ENCODE measurements around the gene PLEKHA7. TPM values are rescaled to one million over a fixed set of nuclear protein-coding genes. Genes with fewer than 3 reads are reported as not detected.

PLEKHA7 gene
- total RNA-seq, 1 donor from 2014 or later = 37.5 TPM

DNA sequence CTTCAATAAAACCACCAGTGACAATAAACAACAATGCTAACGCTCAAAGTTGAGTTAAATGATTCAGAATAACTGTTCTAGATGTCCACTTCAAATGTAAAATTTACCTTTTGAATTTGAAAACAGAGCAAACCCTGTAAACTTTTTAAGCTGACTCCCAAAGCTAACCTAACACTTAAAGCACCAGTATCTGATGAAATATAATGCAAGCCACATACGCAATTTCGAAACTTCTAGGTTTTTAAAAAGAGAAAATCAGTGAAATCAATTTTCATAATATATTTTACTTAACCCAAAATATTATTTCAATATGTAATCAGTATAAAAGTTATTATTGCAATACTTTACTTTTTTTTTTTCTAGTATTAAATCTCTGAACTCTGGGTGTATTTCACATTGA lies 71.3 kb downstream of the PLEKHA7 start:
- TF ChIP-seq, protein P1, sequence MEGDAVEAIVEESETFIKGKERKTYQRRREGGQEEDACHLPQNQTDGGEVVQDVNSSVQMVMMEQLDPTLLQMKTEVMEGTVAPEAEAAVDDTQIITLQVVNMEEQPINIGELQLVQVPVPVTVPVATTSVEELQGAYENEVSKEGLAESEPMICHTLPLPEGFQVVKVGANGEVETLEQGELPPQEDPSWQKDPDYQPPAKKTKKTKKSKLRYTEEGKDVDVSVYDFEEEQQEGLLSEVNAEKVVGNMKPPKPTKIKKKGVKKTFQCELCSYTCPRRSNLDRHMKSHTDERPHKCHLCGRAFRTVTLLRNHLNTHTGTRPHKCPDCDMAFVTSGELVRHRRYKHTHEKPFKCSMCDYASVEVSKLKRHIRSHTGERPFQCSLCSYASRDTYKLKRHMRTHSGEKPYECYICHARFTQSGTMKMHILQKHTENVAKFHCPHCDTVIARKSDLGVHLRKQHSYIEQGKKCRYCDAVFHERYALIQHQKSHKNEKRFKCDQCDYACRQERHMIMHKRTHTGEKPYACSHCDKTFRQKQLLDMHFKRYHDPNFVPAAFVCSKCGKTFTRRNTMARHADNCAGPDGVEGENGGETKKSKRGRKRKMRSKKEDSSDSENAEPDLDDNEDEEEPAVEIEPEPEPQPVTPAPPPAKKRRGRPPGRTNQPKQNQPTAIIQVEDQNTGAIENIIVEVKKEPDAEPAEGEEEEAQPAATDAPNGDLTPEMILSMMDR (conservative IDR thresholded peaks at IDR 0.05; ENCODE audit: low read depth, low read length) = no peak
- H3K4me3 ChIP-seq (ENCODE audit: low read depth, low read length) = no peak overlapping the region
- DNase-seq (ENCODE audit: low read depth) = no peak

DNA sequence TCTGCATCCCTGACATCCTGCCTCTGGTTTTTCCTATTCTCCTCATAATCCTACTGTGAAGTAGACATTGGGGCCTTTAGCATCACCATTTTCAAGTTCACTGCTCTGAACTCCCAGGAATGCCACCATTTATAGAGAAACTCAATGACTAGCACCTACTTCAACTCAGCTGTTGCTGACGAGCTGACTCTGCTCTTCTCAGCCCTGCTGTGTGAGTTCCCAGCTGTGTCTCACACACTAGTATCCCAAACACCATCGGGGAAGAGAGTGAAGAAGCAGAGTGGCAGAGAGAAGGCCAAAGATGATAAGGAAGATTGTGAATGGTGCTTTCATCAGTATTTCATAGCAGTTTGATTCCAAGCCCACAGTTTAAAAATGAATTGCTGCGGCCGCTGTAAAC lies 71.9 kb downstream of the PLEKHA7 start:
- TF ChIP-seq, protein P1 (conservative IDR thresholded peaks at IDR 0.05; ENCODE audit: low read depth, low read length) = no peak
- H3K4me3 ChIP-seq (ENCODE audit: low read depth, low read length) = no peak overlapping the region
- no peak for DNase-seq (ENCODE audit: low read depth)

DNA sequence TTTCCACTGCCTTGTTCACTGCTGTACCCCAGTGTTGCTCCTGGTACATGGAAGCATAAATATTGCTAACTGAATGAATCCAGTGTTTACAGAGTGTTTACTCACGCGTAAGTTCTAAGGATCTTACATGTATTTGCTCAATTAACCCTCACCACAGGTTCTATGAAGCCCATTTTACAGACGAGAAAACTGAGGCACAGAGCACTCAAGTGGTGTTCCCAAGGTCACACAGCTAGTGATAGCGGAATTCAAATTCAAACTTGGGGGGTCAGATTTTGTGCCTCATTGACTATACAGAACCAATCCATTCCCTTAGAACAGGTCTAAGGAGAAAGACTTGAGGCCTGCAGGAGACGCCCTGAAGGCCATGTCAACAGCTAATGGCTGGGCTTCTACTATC lies 72.3 kb downstream of the PLEKHA7 start:
- no peak for DNase-seq (ENCODE audit: low read depth)

DNA sequence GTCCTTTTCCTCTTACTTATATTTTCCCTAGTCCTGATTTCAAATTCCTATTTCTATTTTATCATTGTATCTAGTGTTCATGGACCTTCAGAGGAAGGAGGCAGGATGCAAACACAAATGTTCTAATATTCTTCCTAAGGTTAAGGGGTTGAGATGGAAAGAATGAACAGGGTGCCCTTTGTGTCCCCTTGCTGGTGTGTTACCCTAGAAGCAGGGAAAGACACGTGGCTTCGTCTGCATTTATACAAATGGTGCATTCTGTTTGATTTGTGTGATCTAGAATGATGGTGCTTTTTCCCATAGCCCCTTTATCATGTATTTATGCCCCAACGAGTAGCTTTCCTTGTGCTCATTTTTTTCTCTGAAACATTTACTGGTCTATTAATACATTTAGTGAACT lies 76.2 kb downstream of the PLEKHA7 start:
- H3K4me3 ChIP-seq (ENCODE audit: low read depth, low read length) = no peak overlapping the region
- TF ChIP-seq, protein P1 (conservative IDR thresholded peaks at IDR 0.05; ENCODE audit: low read depth, low read length) = no peak
- no peak for DNase-seq (ENCODE audit: low read depth)

More for the DNA sequence above, 72.3 kb downstream of the PLEKHA7 start:
- TF ChIP-seq, protein P1 (conservative IDR thresholded peaks at IDR 0.05; ENCODE audit: low read depth, low read length) = no peak
- no peak overlapping the region for H3K4me3 ChIP-seq (ENCODE audit: low read depth, low read length)

DNA sequence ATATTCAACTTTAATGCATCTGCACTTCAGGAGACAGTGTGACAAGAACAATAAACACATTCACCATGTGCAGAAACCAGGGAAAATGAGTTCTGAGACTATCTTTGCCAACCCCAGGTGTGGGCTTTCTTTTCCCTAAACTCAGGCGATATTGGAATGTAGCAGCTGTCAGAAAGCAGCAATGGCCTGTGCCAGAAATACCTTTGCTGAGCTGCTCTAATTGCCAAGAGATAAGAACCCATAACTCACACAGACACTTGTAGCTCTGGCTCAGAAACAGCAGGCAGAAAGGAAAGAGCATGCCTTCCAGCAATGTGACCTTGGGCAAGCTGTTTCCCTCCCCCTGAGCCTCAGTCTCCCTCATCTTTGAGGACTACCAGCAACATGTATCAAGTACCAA lies 77.6 kb downstream of the PLEKHA7 start:
- no peak overlapping the region for H3K4me3 ChIP-seq (ENCODE audit: low read depth, low read length)
- TF ChIP-seq, protein P1 (conservative IDR thresholded peaks at IDR 0.05; ENCODE audit: low read depth, low read length) = no peak
- no peak for DNase-seq (ENCODE audit: low read depth)

DNA sequence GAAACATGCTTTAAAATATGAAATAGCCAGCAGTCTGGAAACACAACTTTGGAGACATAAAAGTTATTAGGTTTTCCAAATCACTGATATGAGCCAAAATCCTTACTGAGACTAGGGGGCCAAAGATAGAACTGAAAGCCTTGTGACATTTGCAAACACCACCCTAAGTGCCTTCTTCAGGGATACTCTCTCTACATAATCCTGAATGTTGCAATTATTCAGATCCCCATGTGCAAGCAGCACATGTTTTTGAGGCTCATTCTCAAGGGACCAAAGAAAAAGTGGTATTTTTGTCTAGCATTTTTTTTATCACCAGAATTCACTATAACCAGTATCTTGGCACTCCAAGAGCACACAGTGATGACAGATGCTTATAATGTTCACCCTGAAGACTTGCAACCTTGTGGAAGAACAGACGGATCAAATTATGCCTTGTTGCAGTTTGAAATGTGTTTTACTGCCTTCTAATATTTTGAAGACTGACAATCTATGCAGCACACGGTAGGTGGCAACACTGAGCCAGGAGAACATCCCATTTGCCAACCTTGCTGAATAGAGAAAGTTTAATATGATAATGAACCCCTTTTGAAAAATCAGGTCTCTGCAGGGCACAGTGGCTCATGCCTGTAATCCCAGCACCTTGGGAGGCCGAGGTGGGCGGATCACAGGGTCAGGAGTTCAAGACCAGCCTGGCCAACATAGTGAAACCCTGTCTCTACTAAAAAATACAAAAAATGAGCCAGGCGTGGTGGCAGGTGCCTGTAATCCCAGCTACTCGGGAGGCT lies 78.5 kb downstream of the PLEKHA7 start:
- DNase-seq (ENCODE audit: low read depth) = no peak
- TF ChIP-seq, protein P1 (conservative IDR thresholded peaks at IDR 0.05; ENCODE audit: low read depth, low read length) = peak; percentile 78
- H3K4me3 ChIP-seq (ENCODE audit: low read depth, low read length) = no peak overlapping the region
